ENCODE measurements around the gene ACVRL1.

The ACVRL1 gene

DNA sequence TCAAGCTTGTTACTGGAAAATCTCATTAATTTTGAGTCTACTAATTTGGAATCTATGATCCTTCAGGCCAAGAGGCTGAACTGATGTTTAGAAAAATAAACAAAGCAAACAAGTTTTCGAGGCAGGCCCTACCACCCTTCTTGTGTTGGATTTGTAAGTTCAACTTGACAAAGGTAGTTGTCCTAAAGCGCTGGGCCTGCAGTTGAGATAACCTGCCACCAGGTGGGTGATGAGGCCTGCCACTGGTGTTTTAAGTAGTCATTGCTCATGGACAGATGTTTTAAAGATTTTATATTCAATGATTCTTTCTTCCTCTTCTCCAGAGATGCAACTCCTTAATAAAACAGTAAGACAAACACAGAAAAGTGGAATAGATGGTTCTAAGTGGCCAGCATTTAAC, 19.4 kb downstream of the ACVRL1 start:
- H3K4me3 ChIP-seq: no peak overlapping the region
- H3K27ac ChIP-seq: peak overlapping the region in 6 of 21 experiments; percentile 17 to 58 (median 42)

DNA sequence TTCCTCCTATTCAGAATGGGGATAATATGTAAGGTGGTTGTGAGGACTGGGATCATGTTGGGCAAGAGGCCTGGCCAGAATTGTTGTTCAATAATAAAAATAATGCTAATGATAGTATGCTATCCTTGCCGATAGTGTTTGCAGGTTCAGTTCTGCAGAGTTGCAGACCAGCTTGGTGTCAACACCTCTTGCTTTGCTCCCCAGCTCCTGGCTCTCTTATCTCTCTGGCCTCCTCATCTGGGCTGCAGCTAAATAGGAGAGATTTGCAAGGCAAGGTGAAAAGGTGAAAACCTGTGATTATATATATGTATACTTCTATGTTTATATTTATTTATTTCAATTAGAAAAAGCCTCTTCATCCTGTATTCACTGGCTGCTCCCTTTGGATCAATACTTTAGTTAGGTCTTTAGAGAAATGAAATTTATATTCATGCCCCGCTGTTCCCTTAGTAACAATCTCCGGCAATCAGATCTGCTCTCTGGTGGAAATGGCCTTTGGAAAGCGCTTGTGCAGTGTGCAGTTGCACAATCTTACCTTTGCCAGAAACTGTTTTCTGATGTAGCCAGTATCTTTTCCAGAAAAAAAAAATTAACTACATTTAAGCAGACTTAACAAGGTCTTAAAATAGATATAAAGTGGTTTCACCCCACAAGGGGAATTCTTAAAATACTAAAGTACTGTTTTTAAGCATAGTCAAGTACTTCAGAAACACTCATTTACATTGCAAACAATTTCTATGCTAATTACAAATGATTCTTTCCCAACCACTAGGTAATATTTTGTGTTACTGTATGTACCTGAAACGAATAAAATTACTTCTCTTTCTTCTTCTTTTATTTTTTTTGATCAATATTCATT, 25.1 kb downstream of the ACVRL1 start:
- Histone ChIP-seq H3K4me3 (no peak overlapping the region), H3K27ac (no peak overlapping the region)

DNA sequence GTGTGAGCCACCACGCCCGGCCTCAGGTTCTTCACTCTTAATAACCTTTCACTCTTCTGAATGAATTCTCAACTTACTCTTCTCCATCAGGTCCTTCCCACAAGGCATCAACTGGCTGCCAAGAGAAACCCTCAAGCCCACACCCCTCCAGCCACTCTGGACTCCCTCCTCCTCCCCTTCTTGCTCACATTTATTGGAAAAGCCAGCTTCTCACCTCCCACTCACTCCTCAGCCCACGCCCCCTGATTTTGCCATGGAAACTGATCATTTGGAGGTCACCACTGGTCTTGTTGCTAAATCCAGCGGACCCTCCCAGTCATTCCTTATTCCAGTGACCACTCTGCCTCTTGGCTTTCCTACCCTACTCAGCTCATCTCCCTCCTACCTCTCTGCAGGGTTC, 26.8 kb downstream of the ACVRL1 start:
- no peak overlapping the region for H3K4me3 ChIP-seq
- no peak overlapping the region for H3K27ac ChIP-seq

DNA sequence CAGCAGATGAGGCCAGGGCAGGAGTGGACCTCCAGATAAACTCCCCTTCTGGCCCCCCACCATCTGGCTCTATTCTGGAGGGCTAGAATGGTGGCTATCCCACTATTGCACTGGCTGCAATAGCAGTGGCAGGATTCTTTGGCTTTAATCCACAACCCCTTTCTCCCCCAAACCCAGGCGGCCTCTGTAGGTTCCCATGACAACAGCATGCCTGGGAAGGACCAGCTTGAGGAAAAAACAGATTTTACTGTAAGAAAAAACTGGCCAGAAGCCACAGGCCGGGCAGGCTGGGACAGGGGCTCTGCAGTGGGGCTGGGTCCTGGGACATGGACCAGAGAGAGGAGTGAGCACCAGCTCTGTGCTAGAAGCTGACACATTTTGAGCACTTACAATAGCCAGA, 30.6 kb downstream of the ACVRL1 start:
- H3K27ac ChIP-seq: peak overlapping the region in 5 of 21 experiments; percentile 13 to 70 (median 46)
- H3K4me3 ChIP-seq: no peak overlapping the region

DNA sequence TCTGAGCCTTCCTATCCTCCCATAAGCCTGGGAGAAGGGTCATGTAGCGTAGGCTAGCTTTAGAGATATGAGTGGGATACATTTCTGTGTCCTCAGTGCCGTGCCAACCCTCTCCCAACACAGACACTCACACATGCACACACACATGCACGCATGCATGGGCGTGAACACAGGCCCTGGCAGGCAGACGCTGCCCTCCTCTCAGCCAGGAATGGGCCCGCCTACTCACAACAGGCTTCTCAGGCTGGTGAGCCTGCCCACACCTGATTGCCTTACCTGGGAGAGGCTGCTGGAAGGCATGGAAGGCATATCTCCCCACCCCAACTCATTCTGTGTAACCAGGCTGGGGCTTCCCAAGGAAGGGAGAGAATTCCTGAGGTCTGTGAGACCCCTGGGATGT, 31.4 kb downstream of the ACVRL1 start:
- Histone ChIP-seq H3K27ac (peak overlapping the region in 15 of 21 experiments; percentile 14 to 78 (median 46)), H3K4me3 (no peak overlapping the region)

DNA sequence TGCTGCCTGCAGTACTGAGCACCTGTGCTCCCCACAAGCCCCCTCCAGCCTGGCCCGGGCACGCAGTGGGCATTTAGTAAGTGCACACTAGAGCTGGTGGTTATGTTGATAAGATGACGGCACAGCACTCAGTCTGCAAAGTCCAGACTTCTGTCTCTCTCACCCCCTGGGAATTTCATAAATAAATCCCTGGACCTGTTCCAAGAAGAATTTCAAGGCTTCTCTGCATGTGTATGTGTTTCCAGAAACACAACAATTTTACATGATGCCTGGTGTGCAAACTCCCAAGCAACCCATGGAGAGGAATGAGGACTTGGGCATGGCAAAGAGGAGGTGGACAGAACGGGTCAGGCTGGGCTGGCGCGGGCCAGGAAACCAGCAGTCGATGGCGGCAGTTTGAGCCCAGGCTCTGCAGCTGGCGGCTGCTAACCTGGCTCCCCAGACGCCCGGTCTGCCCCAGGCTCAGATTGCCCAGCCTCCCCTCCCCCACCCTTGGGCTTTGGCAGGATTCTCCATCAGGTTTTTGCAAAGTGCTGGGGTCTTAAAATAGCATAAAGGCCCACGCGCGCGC, 33.8 kb downstream of the ACVRL1 start:
- peak overlapping the region in 3 of 7 experiments; percentile 3 to 28 (median 13) for H3K4me3 ChIP-seq
- H3K27ac ChIP-seq: peak overlapping the region in 16 of 21 experiments; percentile 15 to 80 (median 56)

DNA sequence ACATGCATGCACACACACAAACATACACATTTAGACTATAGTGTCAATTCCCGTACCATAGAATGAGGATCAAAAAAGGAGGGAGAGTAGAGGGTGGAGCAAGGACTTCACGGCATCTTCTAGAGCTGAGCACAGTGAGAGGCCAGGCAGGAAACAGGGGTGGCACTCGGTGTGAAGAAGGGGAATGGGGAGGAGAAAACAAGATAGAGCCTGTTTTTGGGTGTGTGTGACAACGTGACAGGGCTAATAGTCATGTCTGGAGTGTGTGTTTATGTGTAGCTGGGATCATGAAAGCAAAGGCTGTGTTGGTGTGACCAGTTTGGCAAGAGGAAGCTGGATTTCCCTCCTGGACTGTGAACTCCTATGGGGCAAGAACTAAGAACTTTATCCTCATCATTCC, 34.3 kb downstream of the ACVRL1 start:
- H3K4me3 ChIP-seq: peak overlapping the region in 2 of 7 experiments; percentile 13 to 28
- peak overlapping the region in 16 of 21 experiments; percentile 15 to 80 (median 68) for H3K27ac ChIP-seq

DNA sequence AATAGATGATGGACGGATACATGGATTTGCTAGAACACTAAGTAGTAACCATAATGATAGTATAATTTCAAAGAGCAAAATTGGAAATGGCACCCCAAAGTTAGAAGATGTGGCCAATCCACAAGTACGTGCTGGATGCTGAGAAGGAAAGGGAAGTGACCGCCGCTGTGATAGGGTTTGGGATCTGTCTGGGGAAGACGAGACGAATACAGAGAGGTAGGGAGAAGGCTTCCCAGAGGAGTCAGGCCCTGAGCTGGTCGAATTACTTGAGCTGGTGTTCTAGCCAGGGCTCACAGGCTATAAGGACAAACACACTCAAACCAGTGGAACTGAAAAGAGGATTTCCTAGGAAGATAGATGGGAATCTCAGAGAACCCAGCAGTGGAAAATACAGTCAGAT, 34.8 kb downstream of the ACVRL1 start:
- Histone ChIP-seq H3K4me3 (no peak overlapping the region), H3K27ac (peak overlapping the region in 17 of 21 experiments; percentile 3 to 80 (median 61))

DNA sequence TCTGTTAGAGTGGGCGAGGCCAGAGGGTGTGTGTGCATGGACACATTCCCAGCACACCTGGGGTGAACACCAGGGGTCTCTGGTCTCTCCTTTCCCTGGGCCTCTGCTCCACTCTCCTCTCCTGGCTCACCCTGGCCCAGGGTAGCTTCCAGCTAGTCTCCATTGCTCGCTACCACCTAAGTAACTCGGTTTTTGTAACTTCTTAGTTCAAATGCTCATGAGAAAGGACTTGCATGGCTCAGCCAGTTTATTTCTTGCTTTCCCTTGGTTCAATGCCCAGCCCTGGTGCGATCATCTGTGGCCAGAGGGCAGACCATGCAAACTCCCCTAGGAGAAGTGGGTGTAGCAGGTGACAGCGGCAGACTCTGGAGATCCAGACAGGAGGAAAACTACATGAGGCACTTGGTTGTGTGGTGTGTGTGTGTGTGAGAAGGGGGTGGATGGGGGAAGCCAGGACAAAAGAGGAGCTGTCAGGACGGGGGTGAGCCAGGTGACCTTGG, 35.2 kb downstream of the ACVRL1 start:
- no peak overlapping the region for H3K4me3 ChIP-seq
- H3K27ac ChIP-seq: peak overlapping the region in 17 of 21 experiments; percentile 3 to 80 (median 61)

DNA sequence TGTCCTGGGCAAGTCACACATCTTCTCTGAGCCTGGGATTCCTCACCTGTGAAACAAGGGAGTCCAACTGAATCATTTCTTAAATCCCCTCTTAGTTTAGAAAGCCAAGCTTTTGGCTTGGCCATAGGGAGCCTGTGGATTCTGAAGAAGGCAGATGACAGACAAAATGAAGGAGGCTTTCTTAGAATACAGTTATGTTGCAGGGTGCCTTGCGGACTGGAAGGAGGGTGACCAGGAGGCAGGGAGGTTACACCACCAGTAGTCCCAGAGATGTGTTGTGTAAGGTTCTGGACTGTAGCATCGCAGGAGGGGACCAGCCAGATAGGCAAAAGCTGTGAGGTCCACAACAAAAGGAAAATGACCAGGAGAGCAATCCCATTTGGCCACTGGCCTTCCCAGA, 36.0 kb downstream of the ACVRL1 start:
- Histone ChIP-seq H3K4me3 (no peak overlapping the region), H3K27ac (peak overlapping the region in 1 of 21 experiments; percentile 73)

DNA sequence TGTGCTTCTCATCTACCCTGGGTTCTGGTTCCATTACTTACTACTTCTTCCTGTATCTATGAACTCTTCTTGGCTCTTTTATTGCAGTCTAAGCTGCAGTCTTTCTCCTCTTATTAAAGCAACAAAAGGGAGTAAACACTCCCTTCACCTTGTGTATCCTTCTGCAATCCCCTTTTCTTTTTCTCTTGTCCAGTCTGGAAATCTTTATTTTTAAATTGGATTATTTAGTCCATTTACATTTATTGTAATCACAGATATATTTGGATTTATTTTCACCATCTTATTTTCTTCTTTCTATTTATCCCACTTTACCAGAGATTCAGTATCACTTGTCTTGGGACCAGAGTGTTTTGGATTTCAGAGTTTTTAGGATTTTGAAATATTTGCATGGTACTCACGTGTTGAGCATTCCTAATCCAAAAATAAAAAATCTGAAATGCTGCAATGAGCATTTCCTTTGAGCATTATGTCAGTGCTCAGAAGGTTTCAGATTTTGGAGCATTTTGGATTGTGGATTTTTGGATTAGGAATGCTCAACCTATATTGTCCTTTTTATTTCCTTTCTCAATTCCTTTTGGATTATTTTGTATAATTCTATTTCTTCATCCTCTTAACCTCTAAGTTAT, 37.4 kb downstream of the ACVRL1 start:
- no peak overlapping the region for H3K27ac ChIP-seq
- H3K4me3 ChIP-seq: no peak overlapping the region

DNA sequence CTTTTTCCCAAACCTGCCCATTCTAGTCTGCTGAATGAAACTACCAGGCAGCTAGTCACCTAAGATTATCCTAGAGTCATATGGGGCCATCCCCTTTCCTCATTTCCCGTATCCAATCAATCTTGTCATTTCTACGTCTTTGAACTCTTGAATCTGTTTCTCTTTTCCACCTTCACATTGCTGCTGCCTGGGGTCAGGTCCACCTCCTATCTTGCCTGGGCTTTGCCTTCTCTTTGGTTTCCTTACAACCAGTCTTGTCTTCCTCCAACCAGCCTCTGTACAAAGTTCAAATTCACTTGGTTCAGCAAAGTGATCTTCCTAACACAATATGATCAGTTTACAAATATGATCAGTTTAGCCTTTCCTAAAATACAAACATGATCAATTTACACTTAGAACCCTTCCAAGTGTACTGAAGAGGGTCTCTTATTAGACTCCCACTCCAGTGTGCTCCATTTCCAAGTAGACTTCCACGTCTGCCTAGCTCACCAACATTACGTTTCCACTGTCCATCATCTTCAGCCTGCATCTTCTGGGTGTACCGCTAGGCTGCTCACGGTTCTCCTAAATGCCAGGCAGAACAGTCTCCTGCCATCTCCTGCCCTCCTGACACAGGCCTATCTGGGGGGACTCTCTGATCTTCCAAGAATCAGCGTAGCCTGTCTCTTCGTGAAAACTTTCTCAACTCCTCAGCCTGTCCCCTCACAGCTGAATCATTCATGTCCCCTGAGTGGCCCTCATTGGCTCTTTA, 40.1 kb downstream of the ACVRL1 start:
- Histone ChIP-seq H3K4me3 (no peak overlapping the region), H3K27ac (no peak overlapping the region)

DNA sequence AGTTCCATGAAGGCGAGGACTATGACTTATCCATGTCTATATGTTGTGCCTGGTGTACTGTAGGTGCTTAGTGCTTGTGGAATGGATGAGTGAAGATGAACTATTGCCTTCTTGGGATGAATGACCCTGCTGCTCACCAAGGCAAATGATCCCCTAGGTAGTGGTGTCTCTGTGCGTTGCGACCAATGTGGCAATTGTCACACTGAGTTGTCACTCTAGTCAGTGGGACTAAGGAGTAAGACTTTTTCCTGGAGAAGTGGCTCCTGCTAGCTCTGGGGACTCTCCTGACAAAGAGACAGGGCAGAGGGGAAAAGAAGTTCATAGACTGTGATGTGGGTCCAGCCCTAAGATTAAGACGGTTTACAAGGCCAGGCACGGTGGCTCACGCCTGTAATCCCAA, 40.8 kb downstream of the ACVRL1 start:
- H3K27ac ChIP-seq: no peak overlapping the region
- H3K4me3 ChIP-seq: no peak overlapping the region

DNA sequence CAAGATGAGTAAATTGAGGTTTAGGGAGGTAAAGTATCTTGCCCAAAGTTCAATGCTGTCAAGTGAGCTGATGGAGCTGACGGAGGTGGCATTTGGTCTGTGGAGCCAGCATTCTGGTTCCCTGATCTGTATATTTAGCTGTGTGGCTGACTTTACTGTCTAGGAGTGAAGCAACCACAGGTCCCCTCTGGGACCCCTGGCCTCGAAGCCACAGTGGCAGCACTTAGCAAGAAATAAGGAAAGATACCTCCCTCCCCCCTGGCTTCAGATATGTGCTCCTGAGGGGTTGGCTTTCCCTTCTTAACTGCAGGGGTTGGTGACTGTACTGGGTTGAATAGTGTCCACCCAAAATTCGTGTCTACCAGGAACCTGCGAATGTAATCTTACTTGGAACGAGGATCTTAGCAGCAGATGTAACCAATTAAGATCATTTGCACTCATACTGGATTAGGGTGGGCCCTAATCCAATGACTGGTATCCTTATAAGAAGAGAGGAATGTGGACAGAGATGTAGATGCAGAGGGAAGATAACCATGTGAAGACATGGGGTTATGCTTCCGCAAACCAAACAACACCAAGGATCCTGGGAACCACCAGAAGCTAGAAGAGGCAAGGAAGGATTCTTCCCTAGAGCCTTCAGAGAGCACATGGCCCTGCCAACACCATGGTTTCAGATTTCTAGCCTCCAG, 42.2 kb downstream of the ACVRL1 start:
- H3K27ac ChIP-seq: no peak overlapping the region
- H3K4me3 ChIP-seq: no peak overlapping the region

DNA sequence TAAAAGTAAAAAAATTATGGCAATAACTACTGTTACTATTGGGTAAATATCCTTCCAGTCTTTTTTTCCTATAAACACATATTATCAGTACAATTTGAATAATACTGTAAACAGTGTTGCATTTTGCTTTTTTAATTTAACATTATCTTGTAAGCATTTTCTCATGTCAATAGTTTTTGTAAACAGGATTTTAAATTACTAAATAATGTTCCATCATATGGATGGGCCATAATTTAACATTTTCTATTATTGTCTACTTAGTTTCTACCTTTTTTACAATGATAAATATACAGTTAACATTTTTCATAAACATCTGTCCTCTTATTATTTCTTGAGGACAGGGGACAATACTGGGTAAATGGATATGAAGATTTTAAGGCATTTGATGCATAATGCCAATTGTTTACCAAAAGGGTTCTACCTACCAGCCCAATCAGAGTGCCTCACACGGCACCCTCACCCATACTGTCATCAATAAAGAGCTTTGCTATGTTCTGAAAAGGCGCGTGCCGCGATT, 43.4 kb downstream of the ACVRL1 start:
- Histone ChIP-seq H3K27ac (peak overlapping the region in 12 of 21 experiments; percentile 17 to 73 (median 52)), H3K4me3 (peak overlapping the region; percentile 34 to 82 (median 53))

DNA sequence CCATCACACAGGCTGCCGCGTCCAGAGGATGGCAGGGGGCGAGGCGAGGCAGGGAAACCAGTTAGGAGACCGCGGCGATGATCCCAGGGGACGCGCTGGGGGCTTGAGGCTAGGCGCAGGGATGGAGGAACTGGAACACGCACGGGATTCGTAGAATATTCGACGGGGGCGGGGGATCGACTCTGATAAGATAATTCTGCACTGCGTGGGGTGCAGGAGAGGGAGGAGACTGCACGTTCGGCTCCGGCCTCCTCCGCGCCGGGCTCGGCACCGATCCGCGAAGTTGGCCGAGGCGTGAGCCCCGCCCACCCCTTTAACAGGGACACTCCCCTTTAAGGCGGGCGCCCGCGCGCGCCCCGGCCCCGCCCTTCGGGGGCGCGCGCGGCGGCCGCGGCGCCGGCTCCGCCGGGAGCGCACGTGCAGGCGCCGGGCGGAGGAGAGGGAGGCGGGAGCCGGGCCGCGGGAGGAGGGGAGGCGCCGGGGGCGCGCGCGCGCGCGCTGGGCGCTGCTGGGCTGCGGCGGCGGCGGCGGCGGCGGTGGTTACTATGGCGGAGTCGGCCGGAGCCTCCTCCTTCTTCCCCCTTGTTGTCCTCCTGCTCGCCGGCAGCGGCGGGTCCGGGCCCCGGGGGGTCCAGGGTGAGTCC, 44.0 kb downstream of the ACVRL1 start, which contains the start of gene ACVR1B:
Gene ACVR1B, plus strand, starts transcription at position 501 of the 644 bp plus-strand sequence. Its CDS starts 45 bp downstream, at position 546.
- peak within 1 kb of the TSS; percentile 82 to 100 (median 97) for H3K27ac ChIP-seq
- H3K4me3 ChIP-seq: peak within 1 kb of the TSS; percentile 74 to 98 (median 82)

DNA sequence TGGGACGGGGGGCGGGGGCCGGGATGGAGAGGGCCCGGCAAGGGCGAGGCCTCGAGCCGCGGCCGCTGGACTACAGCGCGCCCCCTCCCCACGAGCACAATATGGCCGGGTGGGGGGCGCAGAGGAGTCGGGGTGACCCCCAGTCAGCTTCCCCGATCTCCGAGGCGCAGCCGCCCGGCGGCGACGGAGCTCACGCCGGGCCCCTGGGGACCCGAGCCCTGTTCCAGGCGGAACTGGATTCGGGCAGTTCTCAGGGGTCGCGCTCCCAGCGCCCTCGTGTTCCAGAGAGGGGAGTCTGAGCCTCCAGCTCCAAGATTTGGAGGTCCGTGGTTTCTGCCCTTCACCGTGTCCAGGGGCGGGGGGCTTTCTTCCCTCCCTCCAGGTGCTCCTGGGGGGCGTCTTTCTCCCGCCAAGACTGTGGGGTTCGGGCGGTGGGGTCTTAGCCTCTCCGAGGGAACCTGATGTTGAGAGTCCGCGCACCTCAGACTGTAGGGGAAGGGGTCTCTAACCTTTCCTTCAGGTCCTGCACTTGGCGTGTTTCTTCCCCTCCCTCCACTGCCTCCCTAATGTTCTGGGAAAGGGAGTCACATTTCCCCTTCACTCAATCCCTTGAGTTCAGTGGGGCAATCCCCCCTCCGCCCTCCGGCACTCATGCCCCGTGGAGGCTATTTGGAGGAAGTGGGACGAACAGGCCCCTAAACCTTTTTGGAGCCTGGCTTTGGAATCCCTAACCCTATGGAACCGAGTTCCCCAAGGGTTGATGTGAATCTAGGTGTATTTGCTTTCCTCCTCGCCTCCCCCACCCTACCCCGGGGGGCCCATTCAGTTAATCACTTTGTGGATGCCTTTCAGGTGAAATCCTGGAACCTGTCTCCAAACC, 44.8 kb downstream of the ACVRL1 start:
- Histone ChIP-seq H3K27ac (peak overlapping the region; percentile 82 to 100 (median 97)), H3K4me3 (peak overlapping the region; percentile 74 to 98 (median 82))

Data from skin epidermis (tissue), 12 donors.